Muscle of leg (tissue), 11 donors: Measurements from ENCODE around the gene TMPO. TPM values are rescaled to one million over a fixed set of nuclear protein-coding genes. Genes with fewer than 3 reads are reported as not detected.
"Not testable (repeated sequence)": the region's sequence is repeated elsewhere in the genome, so short reads cannot be mapped to it uniquely, and the experiment has no call there.

Source experiments
- DNase-seq: peaks from one replicate; pipeline ENCODE4 v3.0.0; 2013
- H3K27ac ChIP-seq: one replicate; pipeline ENCODE4 v1.5.1; 2013; ENCODE audit warnings: mild to moderate bottlenecking, low read length, control low read depth
- H3K27me3 ChIP-seq: one replicate; pipeline ENCODE4 v1.6.1; 2013; ENCODE audit warnings: low read length; ENCODE audit not compliant: control insufficient read depth, insufficient read depth
- H3K36me3 ChIP-seq: one replicate; pipeline ENCODE4 v1.6.1; 2013; ENCODE audit warnings: low read length; ENCODE audit not compliant: control insufficient read depth, insufficient read depth
- H3K4me1 ChIP-seq: one replicate; pipeline ENCODE4 v1.6.1; 2013; ENCODE audit warnings: low read length; ENCODE audit not compliant: control insufficient read depth, insufficient read depth
- H3K4me3 ChIP-seq: one replicate; pipeline ENCODE4 v1.5.1; 2013; ENCODE audit warnings: low read length, control low read depth
- H3K9me3 ChIP-seq: replicated peaks from 2 replicates; pipeline ENCODE4 v1.6.1; 2013; ENCODE audit warnings: low read depth, low read length; ENCODE audit not compliant: control insufficient read depth
- WGBS: methylation state at CpG from one replicate; pipeline ENCODE4 v1.1.5; 2013; ENCODE audit warnings: missing lambda C conversion rate; ENCODE audit not compliant: insufficient coverage; 5-methylcytosine and 5-hydroxymethylcytosine counted together
- polyA plus RNA-seq, 8 donors: library from polyadenylated mRNA; unstranded; fragments of 120-200 nt; gene quantifications; one replicate each; pipeline versions ENCODE4 v1.2.1 to v1.2.3, GENCODE V29; 2013; ENCODE audit warnings: inconsistent platforms in 1 of 8, low replicate concordance in 1 of 8; ENCODE audit not compliant: insufficient read length in 8 of 8, insufficient read depth in 1 of 8
- total RNA-seq: library from RNA; stranded (reverse); fragments of 120-200 nt; gene quantifications from one replicate; pipeline ENCODE4 v1.2.4, GENCODE V29; 2013

The TMPO gene
- total and polyA plus RNA-seq, 9 donors, result 67.1 to 108 (median 86.9) TPM

- WGBS, result 47% methylated on average over 5 of the region's 7 CpGs
Observed at GRCh38 chr12:98483621-98484503, 31.5 kb upstream of the TMPO start.

GRCh38 chr12:98485792-98486340 is 29.5 kb upstream of the TMPO start:
- DNase-seq, result no peak
- Histone ChIP-seq H3K4me1 (peaks cover 3% of the 10 kb centered on the region), H3K27ac (no peak overlapping the region), H3K4me3 (no peak overlapping the region), H3K27me3 (no peaks in the 10 kb centered on the region), H3K9me3 (peaks cover 3% of the 10 kb centered on the region), H3K36me3 (no peaks in the 10 kb centered on the region)
- WGBS, result 81% methylated on average over 4 of the region's 6 CpGs

More at GRCh38 chr12:98483621-98484503, 31.5 kb upstream of the TMPO start:
- DNase-seq, result no peak
- no peak overlapping the region for H3K27ac ChIP-seq
- H3K27me3 ChIP-seq, result no peaks in the 10 kb centered on the region
- no peaks in the 10 kb centered on the region for H3K4me1 ChIP-seq
- H3K36me3 ChIP-seq, result no peaks in the 10 kb centered on the region
- peaks cover 3% of the 10 kb centered on the region for H3K9me3 ChIP-seq
- H3K4me3 ChIP-seq, result no peak overlapping the region

GRCh38 chr12:98488416-98488815 is 27.0 kb upstream of the TMPO start:
- H3K27ac ChIP-seq, H3K9me3 ChIP-seq: not testable (repeated sequence)
- 96% methylated on average over 6 of the region's 9 CpGs for WGBS

GRCh38 chr12:98489176-98489575 is 26.2 kb upstream of the TMPO start:
- Histone ChIP-seq H3K27me3 (no peaks in the 10 kb centered on the region), H3K9me3 (no peaks in the 10 kb centered on the region), H3K36me3 (no peaks in the 10 kb centered on the region), H3K4me1 (peaks cover 5% of the 10 kb centered on the region), H3K4me3 (no peak overlapping the region), H3K27ac (no peak overlapping the region)
- no peak for DNase-seq
- WGBS, result 100% methylated on average over 1 of the region's 3 CpGs

More at GRCh38 chr12:98488416-98488815, 27.0 kb upstream of the TMPO start:
- DNase-seq, H3K4me1 ChIP-seq, H3K27me3 ChIP-seq, H3K36me3 ChIP-seq, H3K4me3 ChIP-seq: not testable (repeated sequence)

DNA sequence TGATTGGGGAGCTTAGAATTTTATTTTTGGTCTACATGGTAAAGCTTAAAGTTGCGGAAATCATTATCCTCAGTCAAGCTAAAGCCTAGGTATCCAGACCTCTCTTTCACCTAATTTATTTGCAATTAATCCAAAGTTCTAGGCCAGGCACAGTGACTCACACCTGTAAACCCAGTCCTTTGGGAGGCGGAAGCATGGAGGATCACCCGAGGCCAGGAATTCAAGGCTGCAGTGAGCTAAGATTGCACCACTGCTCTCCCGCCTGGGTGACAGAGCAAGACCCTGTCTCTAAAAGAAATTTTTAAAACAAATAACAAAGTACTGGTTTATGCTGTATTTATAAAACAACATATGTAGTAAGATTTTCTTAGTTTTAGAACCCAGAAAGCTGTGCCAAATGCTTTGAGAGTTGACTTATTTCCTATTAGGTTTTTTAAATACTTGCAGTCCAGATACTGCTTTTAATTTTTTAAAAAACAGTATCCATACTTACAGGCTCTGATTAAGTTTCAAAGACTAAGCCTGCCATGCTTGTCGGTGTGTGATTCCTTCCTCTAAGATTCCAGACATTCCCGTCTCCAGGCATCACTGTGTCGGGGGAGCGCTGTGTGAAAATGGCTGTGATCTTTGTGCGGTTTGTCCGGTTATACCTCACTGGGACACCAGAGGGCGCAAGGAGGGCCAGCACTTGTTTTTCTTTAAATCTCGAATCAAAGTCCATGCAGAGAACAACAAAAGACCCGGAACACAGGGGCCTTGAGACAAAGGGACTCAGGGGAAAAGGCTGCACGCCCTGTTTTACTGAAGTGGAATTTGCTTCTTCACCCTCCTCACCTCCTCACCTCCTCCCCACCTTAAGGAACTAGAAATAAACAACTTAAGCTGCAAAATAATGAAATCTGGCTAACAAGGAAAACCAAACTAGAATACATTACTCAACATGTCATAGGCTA is 24.6 kb upstream of the TMPO start:
- Histone ChIP-seq H3K27ac (peak overlapping the region; percentile 62), H3K9me3 (no peaks in the 10 kb centered on the region), H3K27me3 (no peaks in the 10 kb centered on the region), H3K4me3 (peak overlapping the region; percentile 18), H3K36me3 (no peaks in the 10 kb centered on the region), H3K4me1 (peaks cover 5% of the 10 kb centered on the region)
- WGBS, result 0% methylated on average over 5 of the region's 14 CpGs
- peak; percentile 94 for DNase-seq

DNA sequence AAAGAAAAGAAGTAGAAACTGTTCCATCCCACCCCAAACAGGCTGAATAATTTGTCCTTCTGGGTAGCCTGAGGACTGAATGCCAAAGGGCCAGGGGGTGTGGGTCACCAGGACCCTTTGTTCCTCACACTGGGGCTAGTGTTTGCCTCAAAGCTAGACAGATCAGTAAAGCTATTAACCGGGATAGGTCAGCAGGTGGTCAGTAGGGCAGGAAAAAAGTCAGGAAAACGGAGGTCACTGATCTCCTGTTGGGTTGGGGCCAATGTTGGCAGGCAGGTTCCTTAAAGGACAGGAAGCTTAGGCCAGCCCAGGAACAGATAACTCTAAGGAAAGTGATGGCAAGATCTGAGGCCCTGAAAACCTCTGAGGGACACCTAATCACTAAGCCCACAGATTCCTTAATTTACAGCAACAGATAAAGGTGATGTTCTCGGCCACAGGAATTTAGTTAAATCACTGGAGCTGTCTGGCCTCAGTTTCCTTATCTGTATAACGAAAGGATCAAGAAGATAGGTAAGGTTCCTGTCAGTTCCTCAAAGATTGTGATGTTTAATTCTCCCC is 22.7 kb upstream of the TMPO start:
- H3K36me3 ChIP-seq, result no peaks in the 10 kb centered on the region
- H3K9me3 ChIP-seq, result no peaks in the 10 kb centered on the region
- peaks cover 5% of the 10 kb centered on the region for H3K4me1 ChIP-seq
- WGBS, result 46% methylated on average over 2 of the region's 4 CpGs
- no peak for DNase-seq
- no peaks in the 10 kb centered on the region for H3K27me3 ChIP-seq
- no peak overlapping the region for H3K4me3 ChIP-seq
- no peak overlapping the region for H3K27ac ChIP-seq

DNA sequence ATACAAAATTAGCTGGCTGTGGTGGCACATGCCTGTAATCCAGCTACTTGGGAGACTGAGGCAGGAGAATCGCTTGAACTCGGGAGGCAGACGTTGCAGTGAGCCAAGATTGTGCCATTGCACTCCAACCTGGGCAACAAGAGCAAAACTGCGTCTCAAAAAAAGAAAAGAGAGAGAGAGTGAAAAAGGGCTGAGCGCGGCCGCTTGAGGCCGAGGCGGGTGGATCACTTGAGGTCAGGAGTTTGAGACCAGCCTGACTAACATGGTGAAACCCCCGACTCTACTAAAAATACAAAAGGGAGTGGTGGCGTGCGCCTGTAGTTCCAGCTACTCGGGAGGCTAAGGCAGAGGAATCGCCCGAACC is 14.1 kb upstream of the TMPO start:
- 96% methylated on average over 10 of the region's 15 CpGs for WGBS
- H3K27me3 ChIP-seq, H3K9me3 ChIP-seq, H3K27ac ChIP-seq, H3K36me3 ChIP-seq, H3K4me3 ChIP-seq, H3K4me1 ChIP-seq, DNase-seq: not testable (repeated sequence)

DNA sequence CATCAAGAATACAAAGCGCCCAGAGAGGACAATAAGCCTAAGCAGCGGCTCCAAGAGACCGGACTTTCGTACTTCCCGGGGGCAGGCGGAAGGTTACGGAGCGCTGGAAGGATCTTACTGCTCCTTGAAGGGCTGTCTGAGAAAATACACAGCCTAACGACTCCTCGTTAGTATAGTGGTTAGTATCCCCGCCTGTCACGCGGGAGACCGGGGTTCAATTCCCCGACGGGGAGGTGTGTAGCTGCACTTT is 12.1 kb upstream of the TMPO start:
- H3K27ac ChIP-seq, result peak overlapping the region; percentile 99
- H3K4me1 ChIP-seq, result no peaks in the 10 kb centered on the region
- no peaks in the 10 kb centered on the region for H3K27me3 ChIP-seq
- peak overlapping the region; percentile 76 for H3K4me3 ChIP-seq
- WGBS, result 0% methylated on average over 8 of the region's 16 CpGs
- DNase-seq, result peak; percentile 98
- H3K9me3 ChIP-seq, result no peaks in the 10 kb centered on the region
- H3K36me3 ChIP-seq, result no peaks in the 10 kb centered on the region

GRCh38 chr12:98503592-98504367 is 11.6 kb upstream of the TMPO start:
- Histone ChIP-seq H3K4me3 (peak overlapping the region; percentile 76), H3K4me1 (no peaks in the 10 kb centered on the region), H3K9me3 (no peaks in the 10 kb centered on the region), H3K36me3 (no peaks in the 10 kb centered on the region), H3K27me3 (no peaks in the 10 kb centered on the region), H3K27ac (peak overlapping the region; percentile 99)
- under 1% methylated on average over 30 of the region's 43 CpGs for WGBS
- peak; percentile 97 for DNase-seq
